Immature natural killer cell (primary cell): ENCODE data around the gene CEP97. TPM values are rescaled to one million over a fixed set of nuclear protein-coding genes. Genes with fewer than 3 reads are reported as not detected.
A peak's percentile ranks its signal among the peaks of the same experiment; 100 is the strongest.

Experiments used
- DNase-seq, 3 donors: peaks; one replicate each; pipeline ENCODE4 v3.0.0; 2022; ENCODE audit warnings: mixed read lengths in 1 of 3
- H3K27ac Mint-ChIP-seq, 6 donors: one replicate each; pipeline ENCODE4 v1.8.0; 2020; ENCODE audit warnings: mixed read lengths in 6 of 6, mild to moderate bottlenecking in 5 of 6, inconsistent platforms in 4 of 6, moderate library complexity in 3 of 6
- H3K27me3 Mint-ChIP-seq, 3 donors: one replicate each; pipeline ENCODE4 v1.8.0; 2020 to 2021; ENCODE audit warnings: low read depth in 3 of 3, mild to moderate bottlenecking in 3 of 3, mixed read lengths in 3 of 3, moderate library complexity in 3 of 3, inconsistent platforms in 1 of 3
- H3K36me3 Mint-ChIP-seq, 3 donors: one replicate each; pipeline ENCODE4 v1.8.0; 2020; ENCODE audit warnings: mixed read lengths in 3 of 3, inconsistent platforms in 2 of 3, mild to moderate bottlenecking in 2 of 3
- H3K4me1 Mint-ChIP-seq, 2 donors: one replicate each; pipeline ENCODE4 v1.8.0; 2020; ENCODE audit warnings: inconsistent platforms in 2 of 2, mild to moderate bottlenecking in 2 of 2, mixed read lengths in 2 of 2, moderate library complexity in 1 of 2
- H3K4me3 Mint-ChIP-seq, 5 donors: one replicate each; pipeline ENCODE4 v1.8.0; 2020; ENCODE audit warnings: mild to moderate bottlenecking in 5 of 5, mixed read lengths in 5 of 5, inconsistent platforms in 3 of 5, moderate library complexity in 3 of 5
- H3K9me3 Mint-ChIP-seq, 6 donors: one replicate each; pipeline ENCODE4 v1.8.0; 2020; ENCODE audit warnings: mild to moderate bottlenecking in 6 of 6, mixed read lengths in 6 of 6, inconsistent platforms in 4 of 6, moderate library complexity in 3 of 6
- polyA plus RNA-seq, 3 donors: library from polyadenylated mRNA; unstranded; fragments of 300-500 nt; fragmentation: Illumina TruSeq; gene quantifications; one replicate each; pipeline ENCODE4 v1.2.3, GENCODE V29; 2021

The CEP97 gene
- polyA plus RNA-seq, 3 donors from 2014 or later: 2.6 to 3.2 (median 2.6) TPM

GRCh38 chr3:101802179-101802578, 77.8 kb downstream of the CEP97 start:
- H3K9me3 Mint-ChIP-seq: no peaks in the 10 kb centered on the region
- peaks cover 4 to 21% (median 17%) of the 10 kb centered on the region in 3 donors for H3K36me3 Mint-ChIP-seq
- H3K27ac Mint-ChIP-seq: peak overlapping the region in 1 of 6 donors; percentile 17
- H3K27me3 Mint-ChIP-seq: no peaks in the 10 kb centered on the region
- peaks cover 7 to 12% of the 10 kb centered on the region in 2 donors for H3K4me1 Mint-ChIP-seq
- no peak for DNase-seq
- no peak overlapping the region for H3K4me3 Mint-ChIP-seq

- H3K36me3 Mint-ChIP-seq: peaks cover under 1 to 19% (median 17%) of the 10 kb centered on the region in 3 donors
Measured at GRCh38 chr3:101803173-101803782, 78.9 kb downstream of the CEP97 start.

GRCh38 chr3:101803939-101804338, 79.5 kb downstream of the CEP97 start:
- H3K4me3 Mint-ChIP-seq: no peak overlapping the region
- no peaks in the 10 kb centered on the region for H3K27me3 Mint-ChIP-seq
- H3K36me3 Mint-ChIP-seq: peaks cover 0 to 19% (median 17%) of the 10 kb centered on the region in 3 donors
- DNase-seq: no peak
- peak overlapping the region in 5 of 6 donors; percentile 76 to 86 (median 80) for H3K27ac Mint-ChIP-seq
- no peaks in the 10 kb centered on the region for H3K9me3 Mint-ChIP-seq
- peaks cover 6 to 14% of the 10 kb centered on the region in 2 donors for H3K4me1 Mint-ChIP-seq

More at GRCh38 chr3:101803173-101803782, 78.9 kb downstream of the CEP97 start:
- peaks cover 6 to 12% of the 10 kb centered on the region in 2 donors for H3K4me1 Mint-ChIP-seq
- no peaks in the 10 kb centered on the region for H3K27me3 Mint-ChIP-seq
- H3K27ac Mint-ChIP-seq: peak overlapping the region; percentile 26 to 86 (median 79)
- H3K4me3 Mint-ChIP-seq: peak overlapping the region in 4 of 5 donors; percentile 36 to 68 (median 54)
- no peaks in the 10 kb centered on the region for H3K9me3 Mint-ChIP-seq
- peak; percentile 62 to 72 (median 69) for DNase-seq

GRCh38 chr3:101806491-101806890, 82.1 kb downstream of the CEP97 start:
- H3K9me3 Mint-ChIP-seq: no peaks in the 10 kb centered on the region
- peaks cover 0 to 3% (median 0%) of the 10 kb centered on the region in 3 donors for H3K27me3 Mint-ChIP-seq
- H3K36me3 Mint-ChIP-seq: peaks cover 0 to 17% (median 12%) of the 10 kb centered on the region in 3 donors
- peaks cover 8 to 26% of the 10 kb centered on the region in 2 donors for H3K4me1 Mint-ChIP-seq
- no peak overlapping the region for H3K4me3 Mint-ChIP-seq
- DNase-seq: no peak
- H3K27ac Mint-ChIP-seq: no peak overlapping the region

GRCh38 chr3:101807888-101808287, 83.5 kb downstream of the CEP97 start:
- Mint-ChIP-seq H3K36me3 (peaks cover 0 to 12% (median 6%) of the 10 kb centered on the region in 3 donors), H3K27ac (no peak overlapping the region), H3K27me3 (peaks cover 0 to 3% (median 0%) of the 10 kb centered on the region in 3 donors), H3K9me3 (no peaks in the 10 kb centered on the region), H3K4me1 (peaks cover 8 to 25% of the 10 kb centered on the region in 2 donors), H3K4me3 (no peak overlapping the region)
- no peak for DNase-seq

- Mint-ChIP-seq H3K4me1 (peaks cover 6 to 22% of the 10 kb centered on the region in 2 donors), H3K9me3 (no peaks in the 10 kb centered on the region), H3K36me3 (peaks cover 0 to 6% (median 3%) of the 10 kb centered on the region in 3 donors), H3K27me3 (peaks cover 0 to 3% (median 0%) of the 10 kb centered on the region in 3 donors), H3K27ac (peak overlapping the region in 2 of 6 donors; percentile 30 to 44), H3K4me3 (no peak overlapping the region)
- peak; percentile 31 to 44 (median 35) for DNase-seq
Measured at GRCh38 chr3:101809178-101810021, 85.0 kb downstream of the CEP97 start.

- no peak overlapping the region for H3K4me3 Mint-ChIP-seq
- peaks cover 0 to 9% (median 0%) of the 10 kb centered on the region in 3 donors for H3K36me3 Mint-ChIP-seq
- no peaks in the 10 kb centered on the region for H3K9me3 Mint-ChIP-seq
- H3K27ac Mint-ChIP-seq: peak overlapping the region in 1 of 6 donors; percentile 44
- H3K27me3 Mint-ChIP-seq: peaks cover 0 to 3% (median 0%) of the 10 kb centered on the region in 3 donors
- peaks cover 10 to 26% of the 10 kb centered on the region in 2 donors for H3K4me1 Mint-ChIP-seq
- no peak for DNase-seq
Measured at GRCh38 chr3:101810022-101810418, 85.6 kb downstream of the CEP97 start.

GRCh38 chr3:101811875-101812274, 87.5 kb downstream of the CEP97 start:
- Mint-ChIP-seq H3K4me3 (no peak overlapping the region), H3K4me1 (peaks cover 11 to 30% of the 10 kb centered on the region in 2 donors)
- no peak for DNase-seq

GRCh38 chr3:101812895-101813294, 88.5 kb downstream of the CEP97 start:
- Mint-ChIP-seq H3K9me3 (no peaks in the 10 kb centered on the region), H3K36me3 (peaks cover 0 to 9% (median 4%) of the 10 kb centered on the region in 3 donors), H3K4me1 (peaks cover 11 to 30% of the 10 kb centered on the region in 2 donors), H3K4me3 (no peak overlapping the region), H3K27me3 (peaks cover 0 to 3% (median 0%) of the 10 kb centered on the region in 3 donors), H3K27ac (peak overlapping the region in 1 of 6 donors; percentile 6)
- DNase-seq: no peak

More at GRCh38 chr3:101811875-101812274, 87.5 kb downstream of the CEP97 start:
- Mint-ChIP-seq H3K27me3 (peaks cover 0 to 3% (median 0%) of the 10 kb centered on the region in 3 donors), H3K27ac (no peak overlapping the region), H3K36me3 (peaks cover 0 to 4% (median 3%) of the 10 kb centered on the region in 3 donors), H3K9me3 (no peaks in the 10 kb centered on the region)

- no peak overlapping the region for H3K27ac Mint-ChIP-seq
- H3K36me3 Mint-ChIP-seq: peaks cover 0 to 9% (median 4%) of the 10 kb centered on the region in 3 donors
- DNase-seq: peak in 2 of 3 donors; percentile 26 to 27
- peaks cover 11 to 28% of the 10 kb centered on the region in 2 donors for H3K4me1 Mint-ChIP-seq
- H3K27me3 Mint-ChIP-seq: peaks cover 0 to 3% (median 0%) of the 10 kb centered on the region in 3 donors
- H3K4me3 Mint-ChIP-seq: no peak overlapping the region
- no peaks in the 10 kb centered on the region for H3K9me3 Mint-ChIP-seq
Measured at GRCh38 chr3:101813817-101814440, 89.5 kb downstream of the CEP97 start.

GRCh38 chr3:101814835-101815234, 90.4 kb downstream of the CEP97 start:
- peak overlapping the region in 4 of 6 donors; percentile 42 to 77 (median 54) for H3K27ac Mint-ChIP-seq
- no peak for DNase-seq
- H3K36me3 Mint-ChIP-seq: peaks cover 3 to 12% (median 8%) of the 10 kb centered on the region in 3 donors
- no peaks in the 10 kb centered on the region for H3K9me3 Mint-ChIP-seq
- peaks cover 9 to 19% of the 10 kb centered on the region in 2 donors for H3K4me1 Mint-ChIP-seq
- no peak overlapping the region for H3K4me3 Mint-ChIP-seq
- H3K27me3 Mint-ChIP-seq: no peaks in the 10 kb centered on the region

GRCh38 chr3:101816215-101817149, 92.1 kb downstream of the CEP97 start:
- H3K4me1 Mint-ChIP-seq: peaks cover 9 to 16% of the 10 kb centered on the region in 2 donors

More at GRCh38 chr3:101816215-101817149, 92.1 kb downstream of the CEP97 start:
- Mint-ChIP-seq H3K36me3 (peaks cover 5 to 13% (median 8%) of the 10 kb centered on the region in 3 donors), H3K27ac (peak overlapping the region in 3 of 6 donors; percentile 31 to 66 (median 38)), H3K9me3 (no peaks in the 10 kb centered on the region), H3K4me3 (no peak overlapping the region), H3K27me3 (no peaks in the 10 kb centered on the region)
- DNase-seq: no peak
